Suppressor macrophage (primary cell): ENCODE data around the gene IRGQ.
"Not testable (repeated sequence)": the region's sequence is repeated elsewhere in the genome, so short reads cannot be mapped to it uniquely, and the experiment has no call there.

Source experiments
- DNase-seq, 4 experiments: peaks; one replicate each; pipeline ENCODE4 v3.0.0-alpha.2; 2020 to 2022

The IRGQ gene

GRCh38 chr19:43597876-43598275 lies 1.9 kb upstream of the IRGQ start:
- peak; percentile 21 to 49 (median 31) for DNase-seq

GRCh38 chr19:43596842-43597461 lies 1.0 kb upstream of the IRGQ start:
- DNase-seq = peak in 2 of 4 experiments; percentile 11 to 20

GRCh38 chr19:43595605-43595998 lies 332 bp downstream of the IRGQ start:
- DNase-seq = no peak

DNA sequence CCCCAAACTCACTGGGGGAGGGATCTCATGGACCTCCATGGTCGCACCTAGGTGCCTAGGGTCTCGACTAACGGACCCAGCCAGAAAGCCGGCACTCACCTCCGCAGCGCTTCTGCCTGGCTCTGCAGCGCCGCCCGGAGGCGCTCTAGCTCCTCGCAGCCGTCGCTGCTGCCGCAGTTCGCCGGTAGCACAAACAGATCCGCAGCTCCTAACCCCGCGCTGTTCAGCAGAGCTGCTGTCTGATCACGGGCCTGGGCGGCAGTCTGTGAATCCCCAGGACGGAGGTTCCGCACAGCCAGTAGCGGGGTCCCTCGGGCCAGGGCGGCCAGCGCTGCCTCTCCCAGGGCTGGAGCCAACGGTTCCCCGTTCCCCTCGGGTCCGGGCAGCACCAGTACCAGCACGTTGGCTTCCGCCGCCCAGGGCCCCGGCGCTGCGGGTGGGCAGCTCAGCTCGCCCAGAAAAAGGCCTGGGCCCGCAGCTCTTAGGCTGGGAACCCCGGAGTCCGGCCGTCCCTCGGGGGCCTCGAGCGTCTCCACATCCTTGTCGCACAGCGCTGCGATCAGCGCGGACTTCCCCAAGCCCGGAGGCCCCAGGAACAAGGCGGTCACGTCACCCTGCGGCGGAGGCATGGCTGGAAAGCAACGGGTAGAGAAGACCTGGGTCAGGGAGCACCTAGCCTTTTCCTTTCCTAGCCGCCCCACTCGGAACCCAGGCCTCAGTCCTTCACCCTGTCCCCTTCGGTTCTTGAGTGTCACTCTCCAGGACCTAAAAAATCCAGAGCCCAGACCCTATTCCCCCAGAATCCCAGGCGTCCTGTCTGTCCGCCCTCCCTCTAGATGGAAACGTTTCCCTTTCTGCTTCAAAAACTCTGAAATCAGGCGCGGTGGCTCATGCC lies 977 bp downstream of the IRGQ start:
- peak; percentile 78 to 87 (median 80) for DNase-seq

DNA sequence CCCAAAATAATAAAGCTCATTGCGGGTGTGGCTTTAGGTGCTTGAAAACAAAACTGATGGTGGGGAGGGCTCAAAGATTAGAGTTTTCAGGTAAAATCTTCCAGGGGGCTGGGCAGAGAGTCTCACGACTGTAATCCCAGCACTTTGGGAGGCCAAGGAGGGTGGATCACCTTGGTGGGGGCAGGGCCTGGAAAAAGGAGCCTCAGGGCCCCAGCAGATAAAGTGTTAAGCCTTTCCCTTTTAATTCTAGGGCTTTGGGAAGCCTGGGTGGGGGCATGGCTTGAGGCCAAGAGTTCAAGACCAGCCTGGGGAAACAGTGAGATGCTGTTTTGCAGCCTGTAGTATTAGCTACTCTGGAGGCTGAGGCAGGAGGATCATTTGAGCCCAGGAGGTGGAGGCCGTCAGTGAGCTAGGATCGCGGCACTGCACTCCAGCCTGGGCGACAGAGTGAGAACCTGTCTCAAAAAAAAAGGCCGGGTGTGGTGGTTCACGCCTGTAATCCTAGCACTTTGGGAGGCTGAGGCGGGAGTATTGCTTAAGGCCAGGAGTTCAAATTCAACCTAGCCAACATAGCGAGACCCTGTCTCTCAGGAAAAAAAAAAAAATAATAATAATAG lies 1.7 kb downstream of the IRGQ start:
- no peak for DNase-seq

GRCh38 chr19:43592800-43593350 lies 3.1 kb downstream of the IRGQ start:
- DNase-seq = no peak

DNA sequence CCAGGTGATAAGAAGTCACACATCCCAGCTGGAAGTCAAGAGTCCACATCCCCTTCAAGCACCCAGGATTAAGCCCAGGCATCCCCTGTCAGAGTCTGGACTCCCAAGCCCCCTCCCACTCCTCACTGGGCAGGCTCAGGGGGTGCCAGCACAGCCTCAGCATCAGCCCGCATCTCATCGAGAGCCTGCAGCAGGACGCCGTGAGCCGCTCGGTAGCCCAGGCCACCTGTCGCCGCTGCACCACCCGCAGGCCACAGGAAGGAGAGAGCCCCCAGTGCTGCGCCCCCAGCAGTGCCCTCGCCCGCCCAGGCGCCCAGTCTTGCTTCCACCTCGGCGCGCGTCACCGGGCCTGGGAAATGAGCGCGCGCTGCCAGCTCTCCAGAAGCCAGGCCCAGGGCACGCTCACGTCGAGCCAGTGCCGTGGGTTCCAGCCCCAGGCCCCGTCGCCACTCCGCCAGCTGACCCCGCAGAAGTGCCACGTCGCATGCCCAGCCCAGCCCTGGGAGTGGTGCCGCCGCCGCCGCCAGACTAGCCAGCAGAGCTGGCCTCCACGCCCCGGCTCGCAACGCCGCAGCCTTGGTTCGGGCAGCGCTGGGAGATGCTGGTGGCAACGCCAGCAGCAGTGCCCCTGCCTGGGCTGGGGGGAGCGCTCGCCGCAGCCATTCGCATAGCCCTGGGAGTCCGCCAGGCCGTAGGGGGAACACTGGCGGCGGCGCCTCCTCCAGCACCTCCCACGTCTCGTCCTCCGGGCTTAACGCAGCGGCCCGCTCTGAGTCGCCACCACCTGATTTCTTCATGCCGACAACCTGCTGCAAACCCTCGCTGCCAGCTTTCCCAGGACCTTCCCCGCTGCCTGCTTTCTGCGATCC lies 3.8 kb downstream of the IRGQ start:
- no peak for DNase-seq

GRCh38 chr19:43589678-43590077 lies 6.3 kb downstream of the IRGQ start:
- DNase-seq = no peak

- no peak for DNase-seq
Observed at GRCh38 chr19:43589277-43589676, 6.7 kb downstream of the IRGQ start.

GRCh38 chr19:43587029-43587428 lies 8.9 kb downstream of the IRGQ start:
- DNase-seq = not testable (repeated sequence)

DNA sequence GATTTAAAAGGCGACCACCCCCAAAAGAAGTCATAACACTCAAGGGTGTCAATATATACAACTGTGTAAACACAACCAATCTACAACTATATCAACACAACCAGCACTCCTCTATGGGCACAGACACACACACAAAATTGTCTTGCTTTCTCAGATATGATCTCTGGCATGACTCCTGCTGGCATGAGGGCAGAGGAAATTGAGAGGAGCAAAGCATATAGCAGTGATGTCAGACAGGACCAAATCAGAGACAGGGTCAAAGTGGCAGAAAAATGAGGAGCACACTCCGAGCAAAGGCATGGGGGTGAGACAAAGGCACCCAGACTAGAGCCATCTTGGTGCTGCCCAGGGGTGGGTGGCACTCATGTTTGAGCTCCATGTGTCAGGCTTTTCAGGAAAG lies 9.6 kb downstream of the IRGQ start:
- DNase-seq = no peak

GRCh38 chr19:43584484-43584883 lies 11.4 kb downstream of the IRGQ start:
- DNase-seq = no peak

DNA sequence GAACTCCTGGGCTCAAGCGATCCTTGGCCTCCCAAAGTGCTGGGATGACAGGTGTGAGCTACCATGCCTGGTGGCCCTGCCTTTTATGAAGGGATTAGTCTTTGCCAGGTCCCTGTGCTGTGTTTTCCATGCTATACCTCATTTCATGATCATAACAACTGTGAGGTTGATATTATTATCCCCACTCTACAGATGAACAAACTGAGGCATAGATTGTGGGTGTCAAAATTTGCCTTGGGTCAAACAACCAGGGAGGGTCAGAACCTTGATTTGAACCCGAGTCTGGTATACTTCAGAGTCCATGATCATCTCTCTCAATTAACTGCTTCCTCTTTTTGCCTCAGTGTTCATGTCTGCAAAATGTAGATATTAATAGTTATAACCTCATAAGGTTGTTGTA lies 13.4 kb downstream of the IRGQ start:
- peak in 2 of 4 experiments; percentile 38 to 48 for DNase-seq

- DNase-seq = no peak
Observed at GRCh38 chr19:43581467-43581866, 14.5 kb downstream of the IRGQ start.

DNA sequence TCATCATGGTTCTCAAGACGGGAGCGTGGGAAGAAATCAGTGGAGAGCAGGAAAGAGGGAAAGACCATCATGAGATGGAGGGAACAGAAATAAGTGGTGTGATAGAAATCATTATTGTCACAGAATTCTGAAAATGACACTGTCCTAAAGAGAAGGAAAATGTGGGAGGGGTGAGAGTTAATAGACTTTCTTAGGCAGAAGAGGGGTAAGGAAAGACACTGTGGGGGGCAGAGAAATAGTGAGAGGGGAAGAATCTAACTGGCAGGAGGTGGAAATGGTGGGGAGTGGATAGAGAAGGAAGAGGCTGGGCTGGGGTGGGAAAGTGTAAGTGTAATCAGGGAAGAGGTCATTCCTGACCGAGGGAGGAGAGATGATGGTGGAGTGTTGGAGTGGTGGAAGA lies 17.1 kb downstream of the IRGQ start:
- DNase-seq = no peak

DNA sequence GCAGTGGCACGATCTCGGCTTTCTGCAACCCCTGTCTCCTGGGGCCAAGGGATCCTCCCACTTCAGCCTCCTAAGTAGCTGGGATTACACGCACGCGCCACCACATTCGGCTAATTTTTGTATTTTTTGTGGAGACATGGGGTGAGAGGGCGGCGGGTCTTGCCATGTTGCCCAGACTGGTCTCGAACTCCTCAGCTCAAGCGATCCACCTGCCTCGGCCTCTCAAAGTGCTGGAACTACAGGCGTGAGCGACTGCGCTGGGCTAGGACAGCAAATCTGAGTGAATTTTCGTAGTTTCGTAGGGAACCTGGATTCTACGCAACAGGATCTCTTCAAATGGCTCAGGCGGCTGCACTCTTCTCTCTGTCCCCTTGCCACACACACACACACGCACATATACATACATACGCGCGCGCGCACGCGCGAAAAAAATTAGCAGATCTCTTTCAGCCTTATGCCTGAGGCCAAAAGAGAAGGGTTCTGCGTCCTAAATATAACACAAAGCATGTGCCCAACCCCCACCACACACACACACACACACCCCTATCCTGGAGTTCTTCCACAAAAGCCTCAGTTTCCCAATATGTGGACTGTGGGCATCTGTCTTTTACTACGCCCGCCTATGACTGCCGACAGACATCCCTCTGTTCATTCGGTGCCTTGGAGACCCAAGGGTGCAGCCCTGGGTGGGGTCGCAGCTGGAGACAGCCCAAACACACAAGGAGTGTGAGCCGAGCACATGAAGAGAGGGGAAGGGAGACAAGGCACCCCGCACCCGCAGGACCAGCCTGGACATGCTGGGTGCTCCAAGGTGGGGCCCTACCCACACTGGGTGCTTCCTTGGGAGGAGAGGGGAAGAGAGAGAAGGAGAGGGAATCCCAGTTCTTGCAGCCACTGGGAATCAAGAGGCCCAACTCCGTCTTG lies 19.7 kb downstream of the IRGQ start:
- peak in 1 of 4 experiments; percentile 28 for DNase-seq

GRCh38 chr19:43575156-43575950 lies 20.6 kb downstream of the IRGQ start, which contains the start of the genes PINLYP and XRCC1:
Gene PINLYP (plus strand): TSS chr19:43575801. CDS start chr19:43577192, 1,391 bp downstream.
Gene XRCC1 (minus strand): TSS chr19:43575527. CDS start chr19:43575458, 69 bp downstream.
- peak; percentile 99 for DNase-seq

DNA sequence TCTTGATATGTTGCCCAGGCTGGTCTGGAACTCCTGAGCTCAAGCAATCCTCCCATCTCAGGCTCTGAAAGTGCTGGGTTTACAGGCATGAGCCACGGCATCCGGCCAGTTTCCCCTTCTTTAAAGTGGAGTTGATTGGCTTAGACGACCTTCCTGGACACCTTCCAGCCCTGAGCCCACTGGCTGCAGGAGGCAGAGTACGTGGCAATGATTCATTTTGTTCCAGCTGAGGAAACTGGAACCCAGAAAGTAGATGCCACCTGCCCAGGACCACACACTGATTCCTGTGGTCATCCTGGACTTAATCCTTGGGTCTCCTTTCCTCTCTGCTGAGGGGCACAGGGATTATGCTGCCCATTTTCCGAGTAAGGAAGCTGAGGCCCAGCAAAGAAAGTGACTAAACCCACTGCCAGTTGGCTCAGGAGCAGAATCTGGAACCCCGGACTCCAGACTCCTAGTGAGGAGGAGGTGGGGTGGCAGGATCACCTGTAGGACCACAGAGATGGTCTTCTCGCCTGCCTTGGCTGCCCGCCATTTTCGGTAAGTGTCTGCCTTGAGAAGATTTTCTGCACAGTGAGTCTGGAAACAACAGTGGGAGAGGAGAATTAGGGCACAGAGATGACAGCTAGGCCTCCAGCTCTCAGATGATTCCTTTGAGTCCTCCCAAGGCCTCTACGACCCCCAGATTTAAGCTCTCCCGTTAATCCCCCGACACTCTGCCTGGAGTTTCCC lies 21.3 kb downstream of the IRGQ start:
- DNase-seq = peak in 3 of 4 experiments; percentile 20 to 62 (median 52)

GRCh38 chr19:43572171-43572588 lies 23.8 kb downstream of the IRGQ start:
- DNase-seq = peak; percentile 35 to 74 (median 54)
